DLD1 (cell line): Measurements from ENCODE around the gene CPEB4.

Source experiments
- in situ Hi-C: cut with HindIII; loops from 2 replicates; pipeline ENCODE4 v1.10.0; 2017; ENCODE audit warnings: low sequenced_read_pairs

CPEB4 gene

GRCh38 chr5:173941102-173941501 is 53.0 kb downstream of the CPEB4 start:
- in situ Hi-C loops, result no loop called here

GRCh38 chr5:173941758-173942401 is 53.7 kb downstream of the CPEB4 start:
- in situ Hi-C loops, result no loop called here

- in situ Hi-C loops, result no loop called here
These were observed 56.4 kb downstream of the CPEB4 start for GRCh38 chr5:173944511-173944910.

- in situ Hi-C loops, result no loop called here
These were observed 57.0 kb downstream of the CPEB4 start for GRCh38 chr5:173945160-173945559.

GRCh38 chr5:173946323-173946722 is 58.2 kb downstream of the CPEB4 start:
- in situ Hi-C loops, result no loop called here

GRCh38 chr5:173950829-173951228 is 62.7 kb downstream of the CPEB4 start:
- in situ Hi-C loops, result no loop called here

GRCh38 chr5:173953528-173954090 is 65.5 kb downstream of the CPEB4 start:
- in situ Hi-C loops, result no loop called here

GRCh38 chr5:173954671-173955521 is 66.7 kb downstream of the CPEB4 start:
- in situ Hi-C loops, result no loop called here

- in situ Hi-C loops, result no loop called here
These were observed 72.8 kb downstream of the CPEB4 start for GRCh38 chr5:173960986-173961385.

GRCh38 chr5:173961418-173961817 is 73.3 kb downstream of the CPEB4 start:
- in situ Hi-C loops, result no loop called here

GRCh38 chr5:173962436-173962972 is 74.4 kb downstream of the CPEB4 start:
- in situ Hi-C loops, result no loop called here

GRCh38 chr5:173963182-173963838 is 75.2 kb downstream of the CPEB4 start:
- in situ Hi-C loops, result no loop called here

- in situ Hi-C loops, result no loop called here
These were observed 75.8 kb downstream of the CPEB4 start for GRCh38 chr5:173963867-173964441.

GRCh38 chr5:173964506-173964905 is 76.4 kb downstream of the CPEB4 start:
- in situ Hi-C loops, result no loop called here

GRCh38 chr5:173967241-173967640 is 79.1 kb downstream of the CPEB4 start:
- in situ Hi-C loops, result no loop called here

GRCh38 chr5:173968154-173968797 is 80.1 kb downstream of the CPEB4 start:
- in situ Hi-C loops, result no loop called here

- in situ Hi-C loops, result no loop called here
These were observed 81.3 kb downstream of the CPEB4 start for GRCh38 chr5:173969167-173970049.

- in situ Hi-C loops, result no loop called here
These were observed 82.9 kb downstream of the CPEB4 start for GRCh38 chr5:173970878-173971650.
